ENCODE results near the gene SYTL1.

Gene SYTL1

DNA sequence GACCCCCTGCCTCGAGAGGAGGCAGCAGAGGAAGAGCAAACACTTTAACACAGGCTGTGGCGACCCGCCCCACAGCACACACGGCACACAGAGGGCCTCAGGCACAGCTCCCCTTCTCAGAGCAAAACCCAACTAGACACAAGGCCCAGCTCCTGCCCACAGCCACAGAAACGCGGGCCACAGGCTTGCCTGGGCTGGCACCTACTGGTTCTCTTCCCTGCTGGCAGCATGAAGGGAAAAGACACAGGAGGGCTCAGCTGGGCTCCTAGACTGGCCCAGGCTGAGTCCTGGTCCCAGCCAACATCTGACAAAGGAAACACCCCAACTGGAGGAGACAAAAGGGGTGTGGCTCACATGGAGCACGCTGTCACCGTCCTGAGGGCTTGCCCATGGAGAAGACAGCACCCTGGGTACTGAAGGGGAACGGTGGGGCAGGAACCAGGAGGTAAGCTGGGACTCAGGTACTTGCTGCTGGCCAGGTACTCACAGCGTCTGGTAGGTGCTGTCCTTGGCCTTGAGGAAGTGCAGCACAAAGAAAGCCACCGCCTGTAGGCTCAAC lies 37.8 kb downstream of the SYTL1 start:
- no peak for TF ChIP-seq ZBTB7A (IDR thresholded peaks at IDR 0.05; ENCODE audit: low read depth)
- no peak for TF ChIP-seq RAD21 (IDR thresholded peaks at IDR 0.05; ENCODE audit: low read depth)
- no peak for TF ChIP-seq CREB1 (IDR thresholded peaks at IDR 0.05; ENCODE audit: low read depth)
- TF ChIP-seq, protein P1, sequence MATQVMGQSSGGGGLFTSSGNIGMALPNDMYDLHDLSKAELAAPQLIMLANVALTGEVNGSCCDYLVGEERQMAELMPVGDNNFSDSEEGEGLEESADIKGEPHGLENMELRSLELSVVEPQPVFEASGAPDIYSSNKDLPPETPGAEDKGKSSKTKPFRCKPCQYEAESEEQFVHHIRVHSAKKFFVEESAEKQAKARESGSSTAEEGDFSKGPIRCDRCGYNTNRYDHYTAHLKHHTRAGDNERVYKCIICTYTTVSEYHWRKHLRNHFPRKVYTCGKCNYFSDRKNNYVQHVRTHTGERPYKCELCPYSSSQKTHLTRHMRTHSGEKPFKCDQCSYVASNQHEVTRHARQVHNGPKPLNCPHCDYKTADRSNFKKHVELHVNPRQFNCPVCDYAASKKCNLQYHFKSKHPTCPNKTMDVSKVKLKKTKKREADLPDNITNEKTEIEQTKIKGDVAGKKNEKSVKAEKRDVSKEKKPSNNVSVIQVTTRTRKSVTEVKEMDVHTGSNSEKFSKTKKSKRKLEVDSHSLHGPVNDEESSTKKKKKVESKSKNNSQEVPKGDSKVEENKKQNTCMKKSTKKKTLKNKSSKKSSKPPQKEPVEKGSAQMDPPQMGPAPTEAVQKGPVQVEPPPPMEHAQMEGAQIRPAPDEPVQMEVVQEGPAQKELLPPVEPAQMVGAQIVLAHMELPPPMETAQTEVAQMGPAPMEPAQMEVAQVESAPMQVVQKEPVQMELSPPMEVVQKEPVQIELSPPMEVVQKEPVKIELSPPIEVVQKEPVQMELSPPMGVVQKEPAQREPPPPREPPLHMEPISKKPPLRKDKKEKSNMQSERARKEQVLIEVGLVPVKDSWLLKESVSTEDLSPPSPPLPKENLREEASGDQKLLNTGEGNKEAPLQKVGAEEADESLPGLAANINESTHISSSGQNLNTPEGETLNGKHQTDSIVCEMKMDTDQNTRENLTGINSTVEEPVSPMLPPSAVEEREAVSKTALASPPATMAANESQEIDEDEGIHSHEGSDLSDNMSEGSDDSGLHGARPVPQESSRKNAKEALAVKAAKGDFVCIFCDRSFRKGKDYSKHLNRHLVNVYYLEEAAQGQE (IDR thresholded peaks at IDR 0.05; ENCODE audit: low read depth) = no peak
- no peak for TF ChIP-seq FOXM1 (IDR thresholded peaks at IDR 0.05; ENCODE audit: borderline replicate concordance, low read depth)
- TF ChIP-seq EGR1 (IDR thresholded peaks at IDR 0.05) = no peak
- no peak for TF ChIP-seq TAF1 (IDR thresholded peaks at IDR 0.05; ENCODE audit: low read depth)
- TF ChIP-seq CEBPB (IDR thresholded peaks at IDR 0.05) = no peak
- TF ChIP-seq TEAD4 (IDR thresholded peaks at IDR 0.05) = no peak
- TF ChIP-seq NFIC (IDR thresholded peaks at IDR 0.05) = no peak
- TF ChIP-seq YY1 (IDR thresholded peaks at IDR 0.05; ENCODE audit: low read depth) = no peak
- no peak for TF ChIP-seq TCF12 (IDR thresholded peaks at IDR 0.05; ENCODE audit: low read depth)
- no peak for TF ChIP-seq EP300 (IDR thresholded peaks at IDR 0.05; ENCODE audit: borderline replicate concordance)
- TF ChIP-seq USF1 (IDR thresholded peaks at IDR 0.05) = no peak
- TF ChIP-seq MAX (IDR thresholded peaks at IDR 0.05) = no peak

DNA sequence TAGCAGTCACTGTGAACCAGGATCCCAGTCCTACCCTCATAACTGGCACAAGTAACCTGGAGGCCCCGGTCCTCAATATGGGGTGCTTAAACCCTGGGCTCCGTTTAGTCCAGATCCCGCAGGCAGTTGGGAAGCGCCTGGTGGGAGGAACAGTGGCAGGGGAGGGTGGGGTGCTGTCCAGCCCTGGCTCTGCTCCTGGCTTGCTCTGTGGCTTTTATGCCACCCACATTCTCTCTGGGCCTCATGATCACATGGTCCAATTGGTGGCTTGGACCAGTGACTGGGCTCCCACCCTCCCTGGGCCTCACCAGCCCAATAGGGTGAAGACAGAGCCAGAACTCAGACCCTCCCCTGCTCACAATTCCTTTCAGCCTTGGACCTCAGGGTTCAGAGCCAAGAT lies 38.4 kb downstream of the SYTL1 start:
- TF ChIP-seq EGR1 (IDR thresholded peaks at IDR 0.05) = no peak
- TF ChIP-seq, protein P1 (IDR thresholded peaks at IDR 0.05; ENCODE audit: low read depth) = peak; percentile 37; the same call in 1 of the 2 replicates

GRCh38 chr1:27380766-27381733 lies 39.2 kb downstream of the SYTL1 start:
- TF ChIP-seq TCF12 (IDR thresholded peaks at IDR 0.05; ENCODE audit: low read depth) (no peak), NFIC (IDR thresholded peaks at IDR 0.05) (0 out of 2 replicates have a peak, but pooled peaks have one; percentile 30)

DNA sequence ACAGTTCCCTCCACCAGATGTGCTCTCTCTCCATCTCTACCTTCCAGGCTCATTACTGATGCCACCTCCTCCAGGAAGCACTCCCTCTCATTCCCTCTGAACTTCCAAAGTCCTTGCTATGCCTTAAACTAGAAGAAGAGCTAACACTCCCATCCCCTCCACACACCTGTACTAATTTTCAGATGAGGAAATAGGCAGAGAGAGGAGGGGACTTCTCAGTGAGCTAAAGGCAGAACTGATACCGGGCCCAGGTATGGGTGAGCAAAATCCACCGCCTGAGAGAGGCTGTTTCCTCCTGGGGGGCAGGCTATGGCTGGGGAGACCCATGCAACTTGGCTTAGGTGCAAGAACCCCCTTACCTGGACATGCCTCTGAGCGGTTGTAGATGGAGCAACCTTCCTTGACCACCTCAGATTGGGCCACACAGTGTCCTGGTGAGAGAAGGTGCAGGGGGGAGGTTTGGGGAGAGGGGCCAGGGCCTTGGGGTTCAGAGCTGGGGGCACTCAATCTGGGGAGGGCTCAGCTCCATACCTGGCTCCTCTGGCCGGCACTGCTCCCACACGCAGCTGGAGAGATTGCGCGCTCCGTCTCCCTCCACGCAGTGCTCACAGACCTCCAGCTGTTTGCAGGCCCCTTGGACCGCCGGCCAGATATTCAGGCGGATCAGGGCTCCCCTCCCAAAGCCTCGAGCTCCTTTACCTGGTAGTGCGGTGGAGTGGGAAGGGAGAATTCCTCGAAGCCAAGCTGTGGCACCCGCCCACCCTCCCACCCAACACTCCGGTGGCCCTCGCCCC lies 40.3 kb downstream of the SYTL1 start:
- TF ChIP-seq TAF1 (IDR thresholded peaks at IDR 0.05; ENCODE audit: low read depth) (no peak), EP300 (IDR thresholded peaks at IDR 0.05; ENCODE audit: borderline replicate concordance) (no peak), CEBPB (IDR thresholded peaks at IDR 0.05) (no peak), FOXM1 (IDR thresholded peaks at IDR 0.05; ENCODE audit: borderline replicate concordance, low read depth) (no peak), CREB1 (IDR thresholded peaks at IDR 0.05; ENCODE audit: low read depth) (no peak), MAX (IDR thresholded peaks at IDR 0.05) (no peak), USF1 (IDR thresholded peaks at IDR 0.05) (no peak), NFIC (IDR thresholded peaks at IDR 0.05) (no peak), EGR1 (IDR thresholded peaks at IDR 0.05) (no peak)

- TF ChIP-seq TEAD4 (IDR thresholded peaks at IDR 0.05) = no peak
- no peak for TF ChIP-seq EP300 (IDR thresholded peaks at IDR 0.05; ENCODE audit: borderline replicate concordance)
- 0 out of 2 replicates have a peak, but pooled peaks have one; percentile 4 for TF ChIP-seq MAX (IDR thresholded peaks at IDR 0.05)
- TF ChIP-seq ZBTB7A (IDR thresholded peaks at IDR 0.05; ENCODE audit: low read depth) = peak; percentile 48; the same call in 1 of the 2 replicates
- TF ChIP-seq NFIC (IDR thresholded peaks at IDR 0.05) = no peak
- TF ChIP-seq FOXM1 (IDR thresholded peaks at IDR 0.05; ENCODE audit: borderline replicate concordance, low read depth) = no peak
- no peak for TF ChIP-seq USF1 (IDR thresholded peaks at IDR 0.05)
- TF ChIP-seq RAD21 (IDR thresholded peaks at IDR 0.05; ENCODE audit: low read depth) = no peak
- TF ChIP-seq, protein P1 (IDR thresholded peaks at IDR 0.05; ENCODE audit: low read depth) = no peak
Observed at GRCh38 chr1:27383039-27383605, 41.3 kb downstream of the SYTL1 start, which contains the start of gene CD164L2. Gene CD164L2, minus strand, starts transcription at chr1:27383333. Its CDS starts 94 bp downstream, at chr1:27383239.
